Measurements from ENCODE around the gene FAM83C.

The FAM83C gene

DNA sequence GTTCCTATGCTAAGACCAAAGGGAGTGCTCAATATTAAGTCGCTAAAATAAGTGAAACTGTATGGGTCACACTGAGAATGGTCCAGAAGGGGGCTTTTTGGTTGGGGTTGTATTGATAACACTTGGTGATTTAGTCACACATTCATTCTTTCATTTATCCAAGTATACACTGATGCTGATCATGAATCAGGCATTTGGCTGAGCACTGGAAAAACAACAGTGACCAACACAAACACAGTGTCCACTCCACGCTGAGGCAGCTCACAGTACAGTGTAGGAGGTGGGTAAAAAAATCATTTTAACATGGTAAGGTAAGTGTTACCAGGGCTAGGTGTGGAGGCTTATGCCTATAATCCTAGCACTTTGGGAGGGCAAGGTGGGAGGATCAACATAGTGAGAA, 9.2 kb upstream of the FAM83C start:
- in situ Hi-C loops (cut with MboI; ENCODE audit: low sequenced_read_pairs) = loop anchor here (10.0 kb wide), 1 partner anchor 143 kb away; no protein-coding TSS in a partner anchor

DNA sequence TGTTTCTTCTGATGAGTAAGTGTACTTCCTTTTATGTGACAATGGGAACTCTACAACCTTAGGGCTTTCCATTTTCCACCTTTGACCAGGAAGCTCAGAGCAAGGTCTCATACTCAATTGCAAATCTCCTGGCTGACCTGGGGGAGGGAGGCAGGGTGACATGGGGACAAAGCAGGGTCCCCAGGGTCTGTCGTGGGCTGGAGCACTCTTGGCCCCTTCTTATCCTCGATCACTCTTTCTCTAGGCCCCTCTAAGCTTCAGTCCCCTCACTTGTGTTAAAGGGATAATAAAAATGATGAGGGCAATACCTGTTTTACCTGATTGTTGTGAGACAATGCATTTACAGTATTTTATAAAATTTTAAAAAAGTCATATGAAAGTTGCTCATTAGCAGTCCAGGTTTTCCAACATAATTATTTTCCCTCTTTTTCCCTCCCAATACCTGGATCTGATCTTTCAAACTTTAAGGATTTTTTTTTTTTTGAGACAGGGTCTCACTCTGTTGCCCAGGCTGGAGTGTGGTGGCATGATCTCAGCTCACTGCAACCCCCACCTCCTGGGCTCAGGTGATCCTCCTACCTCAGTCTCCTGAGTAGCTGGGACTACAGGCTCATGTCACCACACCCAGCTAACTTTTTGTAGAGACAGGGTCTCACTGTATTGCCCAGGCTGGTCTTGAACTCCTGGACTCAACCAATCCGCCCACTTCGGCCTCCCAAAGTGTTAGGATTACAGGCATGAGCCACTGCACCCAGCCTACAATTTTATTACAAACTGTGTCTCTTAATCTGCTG, 8.4 kb upstream of the FAM83C start:
- in situ Hi-C loops (cut with MboI; ENCODE audit: low sequenced_read_pairs) = loop anchor here (10.0 kb wide), 1 partner anchor 144 kb away; no protein-coding TSS in a partner anchor

DNA sequence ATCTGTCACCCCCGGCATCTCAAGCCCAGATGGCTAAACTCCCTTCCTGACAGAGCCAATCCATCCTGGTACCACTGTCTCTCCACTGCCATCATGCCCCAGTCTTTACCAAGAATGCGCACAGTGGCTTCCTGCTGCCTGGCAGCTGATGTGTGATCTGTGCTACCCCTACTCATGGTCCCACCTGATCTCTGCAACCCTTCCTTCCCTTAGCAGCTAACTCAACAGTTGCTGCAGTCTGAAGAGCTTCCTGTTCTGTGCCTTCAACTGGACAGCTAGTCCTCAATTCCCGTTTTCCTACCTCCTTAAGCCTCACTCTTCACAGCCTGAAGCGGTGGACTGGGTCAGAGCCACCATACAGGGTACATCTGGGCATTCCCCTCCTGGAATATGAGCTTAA, 7.6 kb upstream of the FAM83C start:
- in situ Hi-C loops (cut with MboI; ENCODE audit: low sequenced_read_pairs) = loop anchor here (10.0 kb wide), 1 partner anchor 145 kb away; no protein-coding TSS in a partner anchor

DNA sequence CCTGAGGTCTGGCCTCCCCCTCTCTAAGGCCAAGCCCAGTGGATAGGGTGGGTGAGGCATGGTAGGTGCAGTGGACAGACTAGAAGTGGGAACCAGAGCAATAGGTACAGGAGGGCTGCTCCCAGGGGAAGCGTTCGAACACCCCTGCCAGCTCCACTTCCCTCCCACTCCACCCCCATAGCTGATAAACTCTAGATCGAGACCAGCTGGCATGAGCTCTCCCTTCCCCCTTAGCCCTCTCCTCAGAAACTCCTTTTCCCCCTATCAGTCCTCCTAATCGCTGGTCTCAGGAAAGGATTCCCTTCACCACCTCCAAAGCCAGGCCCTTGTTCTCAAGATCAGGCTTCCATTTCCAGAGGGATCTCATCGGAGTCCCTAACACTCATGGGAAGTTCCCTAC, 6.0 kb upstream of the FAM83C start:
- in situ Hi-C loops (cut with MboI; ENCODE audit: low sequenced_read_pairs) = no loop called here

DNA sequence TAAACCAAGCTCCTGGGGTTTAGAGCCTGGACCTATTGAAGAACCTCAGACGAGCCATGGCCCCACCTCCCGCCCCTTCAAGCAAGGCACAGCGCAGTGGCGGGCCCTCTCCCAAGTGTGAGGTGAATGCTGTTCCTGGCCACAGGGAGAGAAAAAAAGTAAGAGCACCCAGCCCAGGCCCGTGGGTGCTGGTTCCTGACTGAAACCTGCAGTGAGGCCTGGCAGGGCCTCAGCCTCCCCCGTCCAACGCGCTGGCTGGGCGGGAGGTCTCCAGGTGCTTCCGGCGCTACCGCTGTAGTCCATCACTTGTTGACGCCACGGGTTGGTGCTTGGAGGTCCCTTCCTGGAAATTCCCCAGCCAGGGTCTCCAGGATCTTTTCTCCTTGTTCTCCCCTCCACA, 5.5 kb upstream of the FAM83C start:
- in situ Hi-C loops (cut with MboI; ENCODE audit: low sequenced_read_pairs) = no loop called here

DNA sequence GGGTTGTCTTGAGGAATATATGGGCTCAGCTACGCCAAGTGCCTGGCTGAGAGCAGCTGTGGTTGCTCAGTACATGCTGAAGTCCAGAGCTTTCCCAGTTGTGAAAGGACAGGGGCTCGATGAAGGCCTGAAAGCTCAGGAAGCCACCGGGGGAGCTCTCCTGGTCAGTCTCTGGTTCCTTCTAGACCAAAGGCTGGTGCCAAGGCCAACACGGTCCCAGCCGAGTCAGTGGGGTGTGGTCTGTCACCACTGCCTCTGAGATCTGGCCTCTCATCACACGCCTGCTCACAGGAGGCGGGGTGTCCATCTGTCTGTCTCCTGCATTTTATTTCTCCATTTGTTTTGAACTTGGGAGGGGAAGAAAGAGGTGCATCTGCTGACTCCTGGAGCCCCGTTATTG, 4.9 kb upstream of the FAM83C start:
- in situ Hi-C loops (cut with MboI; ENCODE audit: low sequenced_read_pairs) = no loop called here

DNA sequence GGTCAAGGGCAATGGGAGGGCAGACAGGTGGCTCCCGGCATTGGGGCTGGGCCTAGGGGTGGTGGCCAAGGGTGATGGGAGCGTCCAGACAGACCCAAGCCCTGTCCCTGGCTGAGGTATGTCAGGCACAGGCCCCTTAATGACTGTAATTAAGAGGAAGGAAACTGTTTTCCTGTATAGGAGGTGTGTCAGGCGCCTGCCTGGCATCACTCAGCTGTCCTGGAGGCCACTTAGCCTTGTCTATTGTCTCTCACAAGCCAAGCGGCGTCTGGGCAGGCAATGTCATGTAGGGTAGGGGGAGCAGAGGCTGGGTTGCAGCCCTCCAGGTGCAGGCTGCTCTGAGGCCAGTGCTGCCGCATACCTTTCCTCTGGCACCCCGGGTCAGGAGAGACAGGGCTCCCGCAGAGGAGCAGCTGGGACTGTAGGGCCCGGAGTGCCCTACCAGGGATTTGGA, 3.9 kb upstream of the FAM83C start:
- in situ Hi-C loops (cut with MboI; ENCODE audit: low sequenced_read_pairs) = no loop called here

DNA sequence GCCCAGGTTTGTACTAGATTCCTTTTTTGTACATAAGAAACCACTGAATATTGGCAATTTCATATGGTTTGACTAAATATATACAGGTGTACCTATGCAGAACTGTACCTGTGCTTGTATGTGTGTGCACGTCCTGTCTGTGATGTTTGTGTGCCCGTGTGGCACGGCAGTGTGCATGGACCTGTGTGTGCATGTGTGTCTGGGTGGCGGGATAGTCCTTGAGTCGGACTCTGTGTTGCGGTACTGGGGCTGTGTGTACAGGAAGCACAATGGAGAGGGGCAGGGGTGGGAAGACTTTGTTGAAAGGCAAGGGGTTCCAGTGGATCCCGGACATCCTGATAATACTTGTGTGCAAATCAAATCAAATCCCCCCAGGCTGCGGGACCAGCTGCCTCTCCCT, 3.4 kb upstream of the FAM83C start:
- in situ Hi-C loops (cut with MboI; ENCODE audit: low sequenced_read_pairs) = no loop called here

DNA sequence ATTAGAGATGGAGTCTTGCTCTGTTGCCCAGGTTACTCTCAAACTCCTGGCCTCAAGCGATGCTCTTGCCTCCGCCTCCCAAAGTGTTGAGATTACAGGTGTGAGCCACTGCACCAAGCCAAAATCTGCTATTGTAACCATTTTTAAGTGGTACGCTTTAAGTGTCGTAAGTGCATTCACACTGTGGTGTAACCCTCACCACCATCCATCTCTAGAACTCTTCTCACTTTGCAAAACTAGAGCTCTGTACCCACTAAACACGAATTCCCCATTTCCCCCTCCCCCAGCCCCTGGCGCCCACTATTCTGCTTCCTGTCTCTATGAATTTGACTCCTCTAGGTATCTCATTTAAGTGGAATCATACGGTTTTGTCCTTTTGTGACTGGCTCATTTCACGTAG, 2.8 kb upstream of the FAM83C start:
- in situ Hi-C loops (cut with MboI; ENCODE audit: low sequenced_read_pairs) = no loop called here

DNA sequence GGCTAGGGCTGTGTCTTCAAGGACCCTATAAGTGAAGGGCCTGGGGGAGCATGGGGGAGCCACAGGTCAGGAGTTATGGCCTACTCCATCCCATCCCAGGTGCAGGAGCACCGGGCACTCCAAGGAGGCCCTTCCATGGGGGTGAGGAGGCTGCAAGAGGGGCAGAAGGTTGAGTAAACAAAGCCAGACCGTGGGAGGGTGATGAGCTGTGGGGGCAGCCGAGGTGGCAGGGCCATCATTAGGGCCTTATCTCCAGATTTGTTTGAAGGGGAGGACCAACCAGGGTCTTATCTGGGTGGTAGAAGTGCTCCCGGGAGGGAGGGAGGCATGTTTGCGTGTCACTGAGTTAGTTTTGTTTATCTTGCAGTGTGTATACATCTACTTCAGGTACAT, 2.1 kb upstream of the FAM83C start:
- in situ Hi-C loops (cut with MboI; ENCODE audit: low sequenced_read_pairs) = no loop called here

DNA sequence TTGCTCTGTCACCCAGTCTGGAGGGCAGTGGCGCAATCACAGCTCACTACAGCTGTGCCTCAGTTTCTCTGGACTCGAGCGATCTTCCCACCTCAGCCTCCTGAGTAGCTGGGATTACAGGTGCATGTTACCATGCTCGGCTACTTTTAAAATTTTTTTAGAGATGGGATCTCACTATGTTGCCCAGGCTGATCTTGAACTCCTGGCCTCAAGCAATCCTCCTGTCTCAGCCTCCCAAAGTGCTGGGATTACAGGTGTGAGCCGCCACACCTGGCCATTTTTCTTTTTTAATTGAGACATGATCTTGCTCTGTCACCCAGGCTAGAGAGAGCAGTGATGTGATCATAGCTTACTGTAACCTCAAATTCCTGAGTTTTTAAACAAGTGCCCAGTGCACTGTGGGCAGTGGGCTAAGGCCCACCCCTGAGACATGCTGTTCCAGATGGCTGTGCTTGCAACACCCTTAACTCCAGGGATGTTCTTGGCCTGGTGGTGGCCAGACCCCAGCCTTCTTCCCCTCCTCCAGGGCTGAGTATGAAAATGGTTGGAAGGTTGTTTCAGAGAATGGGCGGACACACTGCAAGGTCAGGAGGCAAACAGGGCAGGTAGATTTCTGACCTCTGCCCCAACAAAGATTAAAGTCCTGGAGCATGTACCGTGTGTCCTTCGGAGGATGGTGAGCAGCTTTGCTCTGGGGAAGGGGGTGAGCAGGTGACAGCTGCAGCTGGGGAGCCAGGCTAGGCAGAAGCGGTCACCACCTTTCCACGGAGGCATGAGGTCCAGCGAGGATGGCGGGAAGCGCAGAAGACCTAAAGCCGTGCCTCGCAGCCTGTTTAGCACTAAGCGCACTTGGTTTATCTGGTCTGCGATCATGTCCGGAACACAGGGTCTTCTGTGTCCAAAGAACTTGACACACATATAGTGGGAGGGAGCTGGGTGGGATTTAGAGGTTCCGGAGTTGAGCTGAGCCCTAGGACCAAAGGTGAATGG, 1.4 kb upstream of the FAM83C start:
- in situ Hi-C loops (cut with MboI; ENCODE audit: low sequenced_read_pairs) = no loop called here

DNA sequence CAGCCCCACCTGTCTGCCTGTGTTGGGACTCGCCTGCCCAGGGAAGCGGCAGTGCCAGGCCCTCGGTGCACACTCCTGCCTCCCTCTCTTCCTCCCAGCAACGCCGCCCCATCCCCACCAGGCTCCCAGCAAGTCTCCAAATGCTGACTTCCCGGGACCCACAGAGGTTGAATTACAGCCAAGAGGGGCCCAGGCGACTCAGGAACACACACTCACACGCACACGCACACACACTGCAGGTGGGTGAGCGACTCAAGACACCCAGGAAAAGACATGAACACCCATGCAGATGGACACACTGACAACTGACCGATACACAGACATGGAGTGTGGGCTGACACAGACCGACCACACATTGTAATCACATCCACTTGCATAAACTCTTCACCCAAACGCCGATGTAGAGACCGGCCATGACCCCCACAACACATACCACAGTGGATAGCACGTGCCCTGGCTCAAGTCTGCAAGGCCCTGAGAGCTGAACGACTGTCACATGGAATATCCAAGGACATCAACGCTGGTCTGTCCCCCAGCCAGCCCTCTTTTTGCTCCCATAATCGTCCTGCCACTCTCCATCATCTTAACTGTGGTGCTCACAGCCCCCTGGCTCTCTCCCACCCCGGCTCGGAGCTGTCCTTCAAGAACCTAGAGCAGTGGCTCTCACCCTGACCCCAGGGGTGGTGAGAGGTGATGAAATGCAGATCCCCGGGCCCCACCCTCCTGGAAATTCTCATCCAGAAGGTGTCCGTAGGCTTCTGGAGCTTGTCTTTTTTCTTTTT, 470 bp upstream of the FAM83C start:
- in situ Hi-C loops (cut with MboI; ENCODE audit: low sequenced_read_pairs) = no loop called here

DNA sequence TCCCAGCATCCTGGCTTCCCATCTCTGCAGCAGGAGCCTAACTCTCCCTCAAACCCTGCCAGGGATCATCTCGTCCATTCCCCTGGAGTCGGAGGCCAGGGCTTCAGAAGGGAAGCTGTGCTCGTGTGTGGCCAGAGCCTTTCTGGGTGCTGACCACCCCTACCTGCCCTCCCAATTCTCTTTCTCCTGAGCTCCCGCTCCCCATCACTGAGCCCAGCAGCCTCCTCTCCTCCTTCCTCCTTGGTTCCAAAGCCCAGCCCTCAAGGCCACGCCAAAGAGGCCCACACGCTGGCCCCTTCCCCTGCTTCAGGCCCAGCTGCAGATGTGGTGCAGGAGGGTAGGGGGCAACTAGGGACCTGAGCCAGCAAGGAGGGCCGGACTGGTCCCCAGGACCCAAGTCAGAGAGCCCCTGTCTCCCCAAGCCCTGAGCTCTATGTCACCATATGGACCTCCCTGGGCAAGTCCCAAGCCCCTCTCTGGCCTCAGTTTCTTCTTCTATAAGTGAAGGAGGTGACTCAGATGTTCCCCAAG, 1.3 kb downstream of the FAM83C start:
- in situ Hi-C loops (cut with MboI; ENCODE audit: low sequenced_read_pairs) = no loop called here

DNA sequence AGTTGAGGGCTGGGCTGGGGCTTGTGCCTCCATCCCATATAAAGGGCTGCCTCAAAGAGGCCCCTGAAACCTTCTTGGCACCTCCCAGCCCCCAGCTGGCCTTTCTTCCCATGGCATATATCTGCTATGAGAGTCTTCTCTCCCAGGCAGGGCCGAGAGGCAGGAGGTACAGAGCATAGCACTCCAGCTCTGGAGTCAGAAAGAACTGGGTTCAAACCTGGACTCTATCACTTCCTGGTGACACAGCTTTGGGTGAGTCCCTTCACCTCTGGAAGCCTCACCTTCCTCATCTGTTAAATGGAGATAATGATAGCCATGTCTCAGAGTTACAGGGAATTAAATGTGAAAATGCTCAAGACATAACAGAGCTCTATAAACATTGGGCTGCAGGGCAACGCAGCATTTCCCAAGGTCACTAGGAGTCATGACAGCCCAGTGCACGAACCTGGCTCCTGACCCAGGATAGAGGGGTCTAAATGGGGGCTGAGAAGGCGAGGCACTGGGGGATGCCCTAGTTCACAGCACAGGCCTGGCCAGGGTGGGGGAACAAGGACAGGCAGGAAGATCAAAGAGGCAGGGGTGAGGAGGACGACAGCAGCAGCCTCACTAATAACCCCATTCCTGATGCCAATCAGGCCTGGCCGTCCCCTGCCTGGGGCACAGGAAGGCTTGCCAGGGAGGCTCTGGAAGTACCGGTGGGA, 1.9 kb downstream of the FAM83C start:
- in situ Hi-C loops (cut with MboI; ENCODE audit: low sequenced_read_pairs) = no loop called here

DNA sequence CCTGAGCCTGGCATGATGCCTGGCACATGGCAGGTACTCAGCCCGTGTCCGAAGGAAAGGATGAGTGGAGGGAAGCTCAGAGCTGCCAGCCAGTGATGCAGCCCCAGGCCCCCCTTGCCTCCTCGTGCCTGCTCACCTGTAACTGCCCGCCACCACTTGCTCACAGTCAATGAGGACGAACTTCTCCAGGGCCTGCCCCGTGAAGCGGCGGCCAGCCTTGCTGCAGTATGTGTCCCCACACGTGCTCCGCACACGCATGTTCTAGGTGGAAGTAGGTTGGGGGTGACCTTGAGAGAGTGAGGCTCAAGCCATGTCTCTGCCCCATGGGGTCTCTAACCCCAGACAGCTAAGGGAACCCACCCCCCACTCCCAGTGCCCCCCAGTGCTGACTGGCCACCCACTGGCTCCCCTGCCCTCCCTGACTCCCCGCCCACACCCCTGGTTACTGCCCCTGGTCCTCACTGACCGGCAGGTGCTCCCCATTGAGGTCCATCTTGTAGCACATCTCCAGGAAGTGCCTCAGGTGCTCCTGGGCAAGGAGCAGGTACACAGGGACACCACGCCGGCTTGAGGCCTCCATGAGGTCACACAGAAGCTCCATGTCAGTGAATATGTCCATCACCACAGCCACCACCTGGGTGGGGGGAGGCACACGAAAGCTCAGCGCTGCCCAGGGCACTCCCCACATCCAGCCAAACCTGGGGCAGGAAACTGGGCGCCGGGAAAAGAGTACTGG, 3.7 kb downstream of the FAM83C start:
- in situ Hi-C loops (cut with MboI; ENCODE audit: low sequenced_read_pairs) = no loop called here

DNA sequence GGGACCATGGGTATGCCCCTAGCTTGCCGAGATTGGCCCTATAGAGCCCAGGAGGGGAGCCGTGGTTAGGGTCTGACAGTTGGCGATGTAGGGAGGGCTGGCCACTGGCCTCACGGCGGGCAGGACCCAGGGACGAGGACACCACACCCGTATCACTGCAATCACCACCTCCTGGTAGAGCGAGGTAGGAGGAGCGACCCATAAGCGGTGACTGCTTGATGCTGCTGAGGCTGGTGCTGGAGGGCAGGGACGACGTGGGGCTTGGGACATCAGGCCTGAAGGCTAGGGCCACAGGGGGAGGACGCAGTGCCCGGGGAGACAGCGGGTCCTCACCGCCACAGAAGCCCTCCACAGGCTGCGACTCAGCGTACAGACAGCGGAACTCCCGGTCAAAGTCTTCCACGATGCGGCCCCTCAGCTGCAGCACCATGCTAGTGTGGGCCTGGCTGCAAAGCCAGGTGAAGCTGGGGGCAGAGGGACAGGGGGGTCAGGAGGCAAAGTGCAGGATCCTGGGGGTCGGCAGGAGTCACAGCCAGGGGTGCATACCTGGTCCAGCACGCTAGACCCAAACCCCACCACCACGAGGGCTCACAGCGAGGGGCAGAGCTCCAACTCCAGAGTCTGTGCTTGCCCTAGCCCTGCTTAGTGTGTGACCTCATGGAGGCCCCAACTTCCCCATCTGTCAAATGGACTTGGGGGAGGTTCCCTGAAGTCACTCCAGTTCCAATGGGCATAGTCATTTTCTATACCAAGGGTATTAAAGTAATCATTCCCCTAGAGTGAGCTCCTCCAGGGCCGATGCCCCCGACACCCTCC, 4.5 kb downstream of the FAM83C start:
- in situ Hi-C loops (cut with MboI; ENCODE audit: low sequenced_read_pairs) = no loop called here

DNA sequence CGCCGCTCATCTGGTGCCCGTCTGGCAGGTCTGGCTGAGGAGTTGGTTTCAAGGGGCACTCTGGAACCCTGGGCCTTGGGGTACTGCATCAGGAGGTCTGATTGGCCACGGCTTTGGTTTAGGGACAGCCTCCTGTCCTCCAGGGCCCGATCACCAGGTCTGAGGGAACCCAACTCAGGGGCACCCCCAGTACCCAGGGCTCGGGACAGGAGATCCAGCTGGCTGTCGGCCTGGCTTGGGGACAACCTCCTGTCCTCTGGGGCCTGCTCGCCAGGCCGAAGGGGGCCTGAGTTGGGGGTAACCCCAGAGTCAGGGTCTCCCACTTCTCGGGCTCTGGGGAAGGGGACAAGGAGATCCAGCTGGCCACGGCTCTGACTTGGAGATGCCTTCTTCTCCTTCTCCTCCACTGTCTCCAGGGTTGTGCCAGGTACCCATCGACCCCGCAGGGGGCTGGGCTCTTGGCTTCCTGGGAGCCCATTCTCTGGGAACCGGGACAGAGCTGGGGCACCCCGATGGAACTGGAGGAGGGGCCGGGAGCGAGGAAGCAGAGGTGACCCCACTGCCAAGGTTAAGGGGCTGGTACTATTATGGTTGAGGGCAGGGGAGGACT, 5.2 kb downstream of the FAM83C start:
- in situ Hi-C loops (cut with MboI; ENCODE audit: low sequenced_read_pairs) = no loop called here

Measured in HL-60/S4 treated with retinoic acid at 250 ng/mL for 4 days and 3 days (cell line).